Epithelial cell of esophagus (primary cell): Measurements from ENCODE around the gene SLC2A14.
"Not testable (repeated sequence)": the region's sequence is repeated elsewhere in the genome, so short reads cannot be mapped to it uniquely, and the experiment has no call there.

Experiments
- DNase-seq: peaks from one replicate; pipeline ENCODE4 v3.0.0; 2010; ENCODE audit warnings: low read depth
- H3K4me3 ChIP-seq: 2 replicates; pipeline ENCODE4 v1.5.1; 2011; ENCODE audit warnings: mild to moderate bottlenecking, low read length, control low read depth
- TF ChIP-seq, protein P1 (sequence below): IDR thresholded peaks from 2 replicates; pipeline ENCODE4 v1.5.1; 2011; ENCODE audit warnings: low read depth, mild to moderate bottlenecking, low read length, control low read depth, inconsistent platforms; ENCODE audit not compliant: insufficient read depth; ENCODE audit errors: missing control alignments

The SLC2A14 gene

DNA sequence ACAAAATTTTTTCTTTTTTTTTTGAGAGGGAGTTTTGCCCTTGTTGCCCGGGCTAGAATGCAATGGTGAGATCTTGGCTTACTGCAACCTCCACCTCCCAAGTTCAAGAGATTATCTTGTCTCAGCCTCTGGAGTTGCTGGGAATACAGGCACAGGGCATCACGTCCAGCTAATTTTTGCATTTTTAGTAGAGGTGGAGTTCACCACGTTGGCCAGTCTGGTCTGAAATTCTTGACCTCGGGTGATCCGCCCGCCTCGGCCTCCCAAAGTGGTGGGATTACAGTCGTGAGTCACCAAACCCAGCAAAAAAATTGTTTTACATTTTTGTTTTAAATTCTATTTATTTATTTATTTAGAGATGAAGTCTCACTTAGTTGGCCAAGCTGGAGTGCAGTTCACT lies 4.7 kb upstream of the SLC2A14 start:
- DNase-seq: no peak
- H3K4me3 ChIP-seq: no peak overlapping the region
- TF ChIP-seq, protein P1, sequence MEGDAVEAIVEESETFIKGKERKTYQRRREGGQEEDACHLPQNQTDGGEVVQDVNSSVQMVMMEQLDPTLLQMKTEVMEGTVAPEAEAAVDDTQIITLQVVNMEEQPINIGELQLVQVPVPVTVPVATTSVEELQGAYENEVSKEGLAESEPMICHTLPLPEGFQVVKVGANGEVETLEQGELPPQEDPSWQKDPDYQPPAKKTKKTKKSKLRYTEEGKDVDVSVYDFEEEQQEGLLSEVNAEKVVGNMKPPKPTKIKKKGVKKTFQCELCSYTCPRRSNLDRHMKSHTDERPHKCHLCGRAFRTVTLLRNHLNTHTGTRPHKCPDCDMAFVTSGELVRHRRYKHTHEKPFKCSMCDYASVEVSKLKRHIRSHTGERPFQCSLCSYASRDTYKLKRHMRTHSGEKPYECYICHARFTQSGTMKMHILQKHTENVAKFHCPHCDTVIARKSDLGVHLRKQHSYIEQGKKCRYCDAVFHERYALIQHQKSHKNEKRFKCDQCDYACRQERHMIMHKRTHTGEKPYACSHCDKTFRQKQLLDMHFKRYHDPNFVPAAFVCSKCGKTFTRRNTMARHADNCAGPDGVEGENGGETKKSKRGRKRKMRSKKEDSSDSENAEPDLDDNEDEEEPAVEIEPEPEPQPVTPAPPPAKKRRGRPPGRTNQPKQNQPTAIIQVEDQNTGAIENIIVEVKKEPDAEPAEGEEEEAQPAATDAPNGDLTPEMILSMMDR: no peak

DNA sequence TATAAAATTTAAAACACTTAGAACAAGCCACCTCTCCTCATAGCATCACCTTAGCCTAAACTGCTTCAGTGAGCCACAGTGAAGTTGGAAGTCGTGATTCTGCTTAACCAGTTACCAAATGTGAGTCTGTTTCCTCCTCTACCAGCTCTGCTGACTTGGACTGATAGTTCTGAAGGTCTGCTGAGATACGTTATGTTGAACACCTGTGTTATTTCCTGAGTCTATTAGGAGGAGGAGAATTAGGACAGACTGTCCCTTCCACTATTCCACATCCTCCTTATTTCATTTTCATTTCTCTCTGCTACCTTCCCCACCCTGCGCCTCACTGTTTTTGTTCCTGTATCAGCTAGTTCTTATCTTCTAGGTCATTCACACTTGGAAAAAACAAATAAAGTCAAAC lies 2.4 kb downstream of the SLC2A14 start:
- DNase-seq: no peak
- no peak overlapping the region for H3K4me3 ChIP-seq
- TF ChIP-seq, protein P1: no peak

DNA sequence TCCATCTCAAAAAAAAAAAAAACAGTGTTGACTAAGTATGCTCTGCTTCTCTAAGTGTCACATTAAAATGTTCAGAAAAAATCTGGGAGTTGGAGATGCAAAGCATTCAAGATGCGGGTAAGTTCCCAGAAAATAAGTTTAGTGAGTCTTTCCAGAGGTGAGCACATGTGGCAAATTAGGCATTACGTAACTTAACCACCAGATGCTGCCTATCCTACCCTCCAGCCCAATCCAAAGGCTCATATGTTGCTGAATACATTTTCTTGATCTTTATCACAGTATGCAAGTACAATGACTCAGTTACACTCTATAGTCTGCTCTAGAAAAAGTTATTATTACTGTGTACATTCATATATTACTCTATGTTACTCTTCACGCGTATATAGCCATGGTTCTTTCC lies 3.6 kb downstream of the SLC2A14 start:
- TF ChIP-seq, protein P1: no peak
- peak; percentile 51 for DNase-seq

DNA sequence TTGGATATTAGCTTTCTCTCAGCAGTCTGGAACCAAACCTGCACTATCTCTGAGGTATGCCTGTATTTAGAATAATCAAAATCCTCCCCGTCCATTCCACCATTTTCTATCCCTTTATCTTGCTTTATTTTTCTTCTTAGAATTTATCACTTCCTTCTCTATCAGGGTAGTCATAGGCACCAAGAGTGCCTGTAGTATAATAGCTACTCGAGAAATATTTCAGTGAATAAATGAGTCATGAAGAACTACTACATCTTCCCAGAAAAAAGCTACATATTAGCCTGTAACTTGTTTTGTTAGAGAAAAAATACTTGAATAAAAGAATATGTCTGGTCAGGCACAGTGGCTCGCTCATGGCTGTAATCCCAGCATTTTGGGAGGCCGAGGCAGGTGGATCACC lies 4.3 kb downstream of the SLC2A14 start:
- TF ChIP-seq, protein P1: no peak
- no peak for DNase-seq
- no peak overlapping the region for H3K4me3 ChIP-seq

More for the DNA sequence above, 3.6 kb downstream of the SLC2A14 start:
- H3K4me3 ChIP-seq: no peak overlapping the region

DNA sequence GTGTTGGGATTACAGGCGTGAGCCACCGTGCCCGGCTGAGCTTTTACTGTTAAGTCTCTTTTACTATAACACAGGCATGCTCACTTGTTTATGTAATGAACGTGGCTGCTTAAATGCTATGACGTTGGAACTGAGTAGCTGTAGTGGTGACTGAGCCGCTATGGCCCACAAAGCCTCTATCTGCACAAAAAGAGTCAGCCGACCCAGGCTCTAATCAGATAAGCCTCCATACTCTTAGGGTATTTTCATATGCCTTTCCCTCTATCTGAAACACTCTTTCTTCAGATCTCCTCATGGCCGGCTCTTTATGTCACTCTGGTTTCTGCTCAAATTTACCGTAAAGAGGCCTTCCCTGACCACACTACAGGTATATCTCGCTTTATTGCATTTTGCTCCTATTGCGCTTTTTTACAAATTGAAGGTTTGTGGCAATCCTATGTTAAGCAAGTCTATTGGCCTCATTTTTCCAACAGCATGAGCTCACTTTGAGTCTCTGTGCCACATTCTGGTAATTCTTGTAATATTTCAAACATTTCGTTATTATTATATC lies 8.0 kb downstream of the SLC2A14 start:
- no peak overlapping the region for H3K4me3 ChIP-seq
- TF ChIP-seq, protein P1: no peak
- no peak for DNase-seq

DNA sequence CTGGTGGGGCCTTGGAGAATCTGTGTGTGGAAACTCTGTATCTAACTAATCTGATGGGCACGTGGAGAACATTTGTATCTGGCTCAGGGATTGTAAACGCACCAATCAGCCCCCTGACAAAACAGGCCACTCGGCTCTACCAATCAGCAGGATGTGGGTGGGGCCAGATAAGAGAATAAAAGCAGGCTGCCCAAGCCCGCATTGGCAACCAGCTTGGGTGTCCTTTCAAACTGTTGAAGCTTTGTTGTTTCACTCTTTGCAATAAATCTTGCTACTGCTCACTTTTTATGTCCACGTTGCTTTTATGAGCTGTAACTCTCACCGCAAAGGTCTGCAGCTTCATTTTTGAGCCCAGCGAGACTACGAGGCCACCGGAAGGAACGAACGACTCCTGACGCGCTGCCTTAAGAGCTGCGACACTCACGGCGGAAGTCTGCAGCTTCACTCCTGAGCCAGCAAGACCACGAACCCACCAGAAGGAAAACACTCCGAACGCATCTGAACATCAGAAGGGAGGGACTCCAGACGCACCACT lies 9.8 kb downstream of the SLC2A14 start:
- not testable (repeated sequence) for H3K4me3 ChIP-seq, DNase-seq

DNA sequence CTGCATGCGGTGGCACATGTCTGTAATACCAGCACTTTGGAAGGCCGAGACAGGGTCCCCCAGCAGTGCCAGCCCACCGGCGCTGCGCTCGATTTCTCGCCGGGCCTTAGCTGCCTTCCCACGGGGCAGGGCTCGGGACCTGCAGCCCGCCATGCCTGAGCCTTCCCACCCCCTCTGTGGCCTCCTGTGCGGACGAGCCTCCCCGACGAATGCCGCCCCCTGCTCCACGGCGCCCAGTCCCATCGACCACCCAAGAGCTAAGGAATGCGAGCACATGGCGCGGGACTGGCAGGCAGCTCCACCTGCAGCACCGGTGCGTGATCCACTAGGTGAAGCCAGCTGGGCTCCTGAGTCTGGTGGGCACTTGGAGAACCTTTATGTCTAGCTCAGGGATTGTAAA lies 10.4 kb downstream of the SLC2A14 start:
- not testable (repeated sequence) for H3K4me3 ChIP-seq, DNase-seq

DNA sequence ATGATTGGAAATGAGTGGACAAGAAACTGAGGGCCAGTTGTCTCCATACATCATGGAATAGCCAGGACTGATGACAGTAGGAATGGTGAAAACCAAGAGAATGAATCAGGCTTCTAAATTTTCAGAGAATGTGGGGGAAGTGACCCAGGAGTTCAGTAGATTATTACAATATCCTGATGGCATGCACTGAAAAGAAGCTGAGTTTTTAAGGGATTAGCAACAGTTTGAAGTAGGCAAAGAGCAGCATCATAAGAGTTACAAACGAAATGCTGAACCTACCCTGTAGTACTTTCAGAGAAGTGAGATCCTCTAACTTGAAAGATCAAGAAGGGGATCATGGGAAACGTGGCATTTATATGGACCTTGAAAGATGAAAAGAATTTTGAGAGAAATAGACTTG lies 13.2 kb downstream of the SLC2A14 start:
- no peak overlapping the region for H3K4me3 ChIP-seq
- DNase-seq: no peak
- TF ChIP-seq, protein P1: no peak
